Stimulated activated CD4-positive, alpha-beta T cell treated with anti-CD3 and anti-CD28 coated beads, Interleukin-12 subunit alpha, Interleukin-12 subunit beta, amount 100 ng/mL, for 4 hours (primary cell): ENCODE measurements around the gene CLDN4.
"Not testable (repeated sequence)": the region's sequence is repeated elsewhere in the genome, so short reads cannot be mapped to it uniquely, and the experiment has no call there.

ENCODE experiments used
- DNase-seq: peaks from one replicate; pipeline ENCODE4 v3.0.0-alpha.2; 2020

CLDN4 gene

GRCh38 chr7:73823873-73824592 lies 6.8 kb upstream of the CLDN4 start:
- no peak for DNase-seq

- no peak for DNase-seq
Measured at GRCh38 chr7:73824986-73825385, 5.8 kb upstream of the CLDN4 start.

- no peak for DNase-seq
Measured at GRCh38 chr7:73827567-73828106, 3.2 kb upstream of the CLDN4 start.

- DNase-seq: no peak
Measured at GRCh38 chr7:73828107-73828803, 2.5 kb upstream of the CLDN4 start.

GRCh38 chr7:73828972-73829371 lies 1.8 kb upstream of the CLDN4 start:
- no peak for DNase-seq

- DNase-seq: no peak
Measured at GRCh38 chr7:73829505-73829904, 1.3 kb upstream of the CLDN4 start.

GRCh38 chr7:73829921-73830680 lies 695 bp upstream of the CLDN4 start:
- DNase-seq: no peak

GRCh38 chr7:73831584-73831833 lies 713 bp downstream of the CLDN4 start:
- DNase-seq: no peak

GRCh38 chr7:73831834-73832651 lies 1.2 kb downstream of the CLDN4 start:
- DNase-seq: no peak

GRCh38 chr7:73832806-73833205 lies 2.0 kb downstream of the CLDN4 start:
- no peak for DNase-seq

GRCh38 chr7:73833251-73833919 lies 2.6 kb downstream of the CLDN4 start:
- DNase-seq: no peak

- DNase-seq: no peak
Measured at GRCh38 chr7:73834626-73835191, 3.9 kb downstream of the CLDN4 start.

GRCh38 chr7:73837167-73837566 lies 6.4 kb downstream of the CLDN4 start:
- DNase-seq: not testable (repeated sequence)

- no peak for DNase-seq
Measured at GRCh38 chr7:73838642-73839041, 7.8 kb downstream of the CLDN4 start.

GRCh38 chr7:73839290-73839689 lies 8.5 kb downstream of the CLDN4 start:
- DNase-seq: no peak

GRCh38 chr7:73839743-73840714 lies 9.2 kb downstream of the CLDN4 start:
- DNase-seq: no peak

GRCh38 chr7:73840715-73841379 lies 10.1 kb downstream of the CLDN4 start:
- DNase-seq: no peak

GRCh38 chr7:73841689-73842066 lies 10.9 kb downstream of the CLDN4 start:
- DNase-seq: no peak

- DNase-seq: peak; percentile 84
Measured at GRCh38 chr7:73842067-73842976, 11.5 kb downstream of the CLDN4 start, which contains the start of gene METTL27. METTL27 (minus strand) TSS chr7:73842516; CDS start chr7:73842140, 376 bp downstream.
